Suprapubic skin (tissue), 4 donors: ENCODE data around the gene ARL4D. TPM values are rescaled to one million over a fixed set of nuclear protein-coding genes. Genes with fewer than 3 reads are reported as not detected.

ENCODE experiments used
- DNase-seq, 2 donors: peaks; one replicate each; pipeline ENCODE4 v3.0.0-alpha.2; 2019; ENCODE audit warnings: low spot score in 2 of 2
- H3K27ac ChIP-seq: fragments of 200-600 bp; sonication (generic); one replicate; pipeline ENCODE4 v1.5.1; 2019
- H3K27me3 ChIP-seq: fragments of 200-600 bp; sonication (generic); one replicate; pipeline ENCODE4 v1.5.1; 2019
- H3K36me3 ChIP-seq: fragments of 200-600 bp; sonication (generic); one replicate; pipeline ENCODE4 v1.5.1; 2019
- H3K4me1 ChIP-seq: fragments of 200-600 bp; sonication (generic); one replicate; pipeline ENCODE4 v1.5.1; 2019
- H3K4me3 ChIP-seq: fragments of 200-600 bp; sonication (generic); one replicate; pipeline ENCODE4 v1.5.1; 2019; ENCODE audit warnings: mild to moderate bottlenecking
- H3K9me3 ChIP-seq: fragments of 200-600 bp; sonication (generic); one replicate; pipeline ENCODE4 v1.5.1; 2019
- CTCF ChIP-seq, 2 donors: fragments of 200-600 bp in 1 of 2; fragments of 450-650 bp in 1 of 2; sonication (generic) in 1 of 2; IDR thresholded peaks; one replicate each; pipeline ENCODE4 v1.5.1; 2016 to 2019; ENCODE audit warnings: antibody characterized with exemption in 2 of 2, mild to moderate bottlenecking in 1 of 2, moderate library complexity in 1 of 2
- EP300 ChIP-seq: sonication (generic); formaldehyde crosslinking; IDR thresholded peaks from one replicate; pipeline ENCODE4 v1.6.1; 2017; ENCODE audit warnings: antibody characterized with exemption
- POLR2A ChIP-seq, 2 donors: fragments of 450-650 bp; IDR thresholded peaks; one replicate each; pipeline ENCODE4 v1.6.1; 2017; ENCODE audit warnings: antibody characterized with exemption in 2 of 2, mild to moderate bottlenecking in 2 of 2, moderate library complexity in 2 of 2
- POLR2AphosphoS5 ChIP-seq, 3 donors: sonication (generic); formaldehyde crosslinking; IDR thresholded peaks; one replicate each; pipeline ENCODE4 v1.6.1; 2017; ENCODE audit warnings: antibody characterized with exemption in 3 of 3
- WGBS: methylation state at CpG from one replicate; pipeline ENCODE4 v1.1.5; 2018; 5-methylcytosine and 5-hydroxymethylcytosine counted together
- total RNA-seq, 4 donors: library from RNA; depleted of rRNA; stranded (reverse); fragments of >200 nt; gene quantifications; one replicate each; pipeline ENCODE4 v1.1.0, GENCODE V29; 2016

Gene ARL4D
- total RNA-seq, 4 donors from 2014 or later = 26.7 to 50.9 (median 32.2) TPM

- peaks cover 27% of the 10 kb centered on the region for H3K4me1 ChIP-seq
- no peaks in the 10 kb centered on the region for H3K27me3 ChIP-seq
- WGBS = 58% methylated on average over 7 of the region's 7 CpGs
- DNase-seq = no peak
- no peak overlapping the region for H3K4me3 ChIP-seq
- no peaks in the 10 kb centered on the region for H3K9me3 ChIP-seq
- no peak for TF ChIP-seq CTCF (IDR thresholded peaks at IDR 0.05)
- no peak for TF ChIP-seq POLR2A (IDR thresholded peaks at IDR 0.05)
- TF ChIP-seq EP300 = no peak
- no peak for TF ChIP-seq POLR2AphosphoS5 (IDR thresholded peaks at IDR 0.05)
- H3K27ac ChIP-seq = no peak overlapping the region
- H3K36me3 ChIP-seq = no peaks in the 10 kb centered on the region
These were observed 50.1 kb downstream of the ARL4D start for GRCh38 chr17:43448720-43449469.

GRCh38 chr17:43449470-43450248 lies 50.9 kb downstream of the ARL4D start:
- H3K4me1 ChIP-seq = peaks cover 19% of the 10 kb centered on the region
- no peak overlapping the region for H3K27ac ChIP-seq
- H3K4me3 ChIP-seq = no peak overlapping the region
- TF ChIP-seq CTCF (IDR thresholded peaks at IDR 0.05) = no peak
- no peak for TF ChIP-seq POLR2AphosphoS5 (IDR thresholded peaks at IDR 0.05)
- no peak for TF ChIP-seq EP300
- no peak for TF ChIP-seq POLR2A (IDR thresholded peaks at IDR 0.05)
- DNase-seq = no peak
- WGBS = 63% methylated on average over 8 of the region's 8 CpGs
- H3K36me3 ChIP-seq = no peaks in the 10 kb centered on the region
- H3K27me3 ChIP-seq = no peaks in the 10 kb centered on the region
- H3K9me3 ChIP-seq = no peaks in the 10 kb centered on the region

Other genes with a start within 250 kb of the ARL4D start
- 100 to 1,000 TPM in 1 of 4 donors, 10 to 100 TPM in 3; 75.4 to 102 (median 89.6) TPM for gene NBR1, start 227.8 kb upstream of the ARL4D start, total RNA-seq
- 1 to 10 TPM; 1.2 to 3.5 (median 1.9) TPM for gene TMEM106A, start 187.1 kb upstream of the ARL4D start, total RNA-seq
- not detected for gene CCDC200, start 170.4 kb upstream of the ARL4D start, total RNA-seq
- not detected for gene RNU2-1, start 165.0 kb upstream of the ARL4D start, total RNA-seq
- gene DHX8, start 85.0 kb downstream of the ARL4D start, total RNA-seq = 10 to 100 TPM; 31.4 to 57.1 (median 46.1) TPM
- gene ETV4, start 147.3 kb downstream of the ARL4D start, total RNA-seq = 1 to 10 TPM; 5.6 to 7.1 (median 6.3) TPM